GM18873 (cell line): ENCODE measurements around the gene PANX3.

Source experiments
- ATAC-seq: cut with Tn5 transposase; IDR thresholded peaks from one replicate; pipeline ENCODE4 v1.9.1; 2021; ENCODE audit warnings: mild to moderate bottlenecking, moderate library complexity, moderate number of reproducible peaks; ENCODE audit not compliant: unreplicated experiment, low FRiP score

PANX3 gene

DNA sequence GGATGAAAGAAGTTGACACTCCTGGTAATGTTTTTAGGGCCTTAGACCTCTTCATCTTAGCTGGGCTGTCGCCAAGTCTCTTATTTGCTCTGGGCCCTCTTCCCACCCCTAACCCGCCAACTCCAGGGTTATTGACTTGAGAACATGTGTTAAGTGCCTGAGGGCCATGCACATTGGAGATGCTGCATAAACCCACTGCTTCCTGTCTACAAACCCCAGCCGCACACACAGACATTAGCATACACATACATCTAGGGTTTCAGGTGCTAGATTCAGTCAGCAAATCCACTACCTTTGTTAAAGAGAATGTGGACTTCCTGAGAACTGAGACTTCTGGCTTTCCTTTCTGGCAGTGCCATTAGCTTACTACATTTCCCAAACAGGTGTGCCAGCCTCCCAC is 817 bp downstream of the PANX3 start:
- no peak for ATAC-seq

DNA sequence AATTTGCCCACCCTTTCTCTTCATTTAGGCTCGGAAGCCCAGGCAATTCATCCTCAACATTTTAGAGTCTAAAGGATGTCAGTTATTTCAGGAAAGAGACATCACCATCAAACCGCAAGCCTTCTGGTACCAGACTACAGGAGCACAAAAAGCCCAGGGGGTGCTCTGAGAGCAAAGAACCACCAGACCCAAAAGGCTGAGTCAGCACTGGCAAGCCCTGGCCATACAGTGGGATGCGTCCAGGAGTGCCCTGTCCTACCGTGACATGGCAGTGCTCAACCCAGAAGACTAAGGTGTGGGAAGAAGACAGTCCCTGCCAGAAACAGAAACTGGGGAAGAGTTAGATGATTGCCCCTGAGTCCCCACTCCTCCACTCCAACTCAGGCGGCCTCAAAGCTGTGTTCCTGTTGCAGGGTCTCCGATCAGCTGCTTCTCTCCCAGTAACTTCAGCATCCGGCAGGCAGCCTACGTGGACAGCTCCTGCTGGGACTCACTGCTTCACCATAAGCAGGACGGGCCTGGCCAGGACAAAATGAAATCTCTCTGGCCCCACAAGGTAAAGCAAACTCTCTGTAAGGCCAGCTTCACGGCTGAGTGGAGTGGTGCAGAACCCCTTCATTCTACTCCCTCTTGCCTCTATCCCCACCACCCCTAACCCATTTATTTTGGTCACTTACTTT is 1.5 kb downstream of the PANX3 start:
- ATAC-seq, result no peak

DNA sequence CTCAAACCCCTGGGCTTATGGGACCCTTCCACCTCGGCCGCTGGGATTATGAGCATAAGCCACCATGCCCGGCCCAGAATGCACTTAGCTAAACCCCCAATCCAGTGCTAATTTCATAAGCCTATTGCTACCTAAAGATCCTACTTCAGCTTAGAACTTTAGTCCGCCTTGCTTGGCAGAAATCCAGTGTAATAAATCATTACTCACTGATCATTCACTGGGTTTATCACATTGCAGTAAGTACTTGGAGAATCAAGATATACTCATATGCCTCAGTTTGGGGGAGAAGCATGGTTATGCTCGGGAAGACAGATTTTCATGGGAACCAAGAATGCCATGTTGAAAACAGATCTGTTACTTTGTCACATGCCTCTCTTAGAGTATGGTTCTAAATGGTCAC is 7.6 kb downstream of the PANX3 start:
- no peak for ATAC-seq

DNA sequence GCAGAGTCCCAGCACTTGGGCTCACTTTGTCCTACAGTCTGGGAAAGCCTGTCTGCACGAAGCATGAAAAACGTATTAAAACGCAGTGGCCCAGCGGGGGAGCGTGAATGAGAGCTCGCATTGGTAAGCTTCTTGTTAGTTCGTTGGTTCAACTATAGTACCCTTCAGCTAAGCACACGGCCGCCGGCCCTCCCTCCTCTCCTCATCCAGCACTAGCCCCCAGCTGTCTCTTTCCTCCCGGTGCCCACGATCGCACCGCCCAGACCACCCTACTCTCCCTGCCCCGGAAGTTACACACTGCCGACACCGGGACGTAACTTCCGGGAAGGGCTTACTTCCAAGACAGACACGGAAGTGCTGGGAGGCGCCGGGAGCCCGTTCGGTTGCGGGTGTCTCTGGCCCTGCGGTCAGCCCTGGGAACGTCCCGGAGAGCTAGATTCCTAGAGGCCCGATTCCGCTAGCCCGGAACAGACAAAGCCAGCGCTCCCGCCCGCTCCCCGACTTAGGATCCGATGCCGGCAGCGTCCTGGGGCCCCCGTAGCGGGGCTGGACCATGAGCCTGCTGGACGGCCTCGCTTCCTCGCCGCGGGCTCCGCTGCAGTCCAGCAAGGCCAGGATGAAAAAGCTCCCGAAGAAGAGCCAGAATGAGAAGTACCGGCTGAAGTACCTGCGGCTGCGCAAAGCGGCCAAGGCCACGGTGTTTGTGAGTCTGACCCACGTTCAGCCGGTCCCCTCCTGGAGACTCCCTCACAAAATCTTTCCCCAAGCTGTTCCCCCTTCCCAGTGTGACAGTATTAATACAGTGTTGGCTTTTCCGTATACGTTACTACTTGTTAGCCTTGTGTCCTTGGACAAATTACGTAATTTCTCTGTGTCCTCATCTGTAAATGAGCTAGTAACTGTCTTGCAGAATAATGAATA is 11.6 kb downstream of the PANX3 start, which contains the start of gene TBRG1:
Gene TBRG1, plus strand, starts transcription at position 334 of the 921 bp plus-strand sequence. Its CDS starts 220 bp downstream, at position 554.
- peak; percentile 95 for ATAC-seq

DNA sequence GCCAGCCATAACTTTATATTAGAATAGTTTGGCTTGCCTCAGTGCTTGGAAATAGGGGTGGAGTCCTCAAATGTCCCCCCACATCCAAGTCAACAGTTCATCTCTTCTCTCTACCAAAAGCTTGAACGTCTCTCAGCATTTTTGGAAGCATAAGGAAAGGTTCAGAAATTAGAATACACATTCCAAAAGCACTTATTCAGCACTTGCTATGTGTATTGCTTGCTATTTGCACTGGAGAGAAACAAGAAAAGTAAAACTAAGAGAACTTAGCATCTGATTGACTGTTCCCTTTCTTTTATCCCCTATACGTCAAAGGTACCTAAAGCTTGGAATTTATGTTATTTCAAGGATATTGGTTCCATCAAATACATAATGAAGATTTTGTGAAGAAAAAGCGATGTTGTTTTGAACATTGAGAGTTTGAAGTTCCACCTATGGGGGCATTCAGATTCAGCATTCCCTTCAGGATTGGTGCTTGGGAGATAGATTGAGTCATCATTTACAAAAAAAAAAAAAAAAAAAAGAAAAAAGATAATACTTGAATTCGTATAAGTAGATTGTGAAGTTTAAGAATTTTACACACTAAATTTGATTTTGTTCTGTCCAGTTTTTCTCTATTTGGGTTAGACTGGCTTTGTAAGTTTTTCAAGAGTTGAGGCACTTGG is 12.8 kb downstream of the PANX3 start:
- ATAC-seq, result no peak

DNA sequence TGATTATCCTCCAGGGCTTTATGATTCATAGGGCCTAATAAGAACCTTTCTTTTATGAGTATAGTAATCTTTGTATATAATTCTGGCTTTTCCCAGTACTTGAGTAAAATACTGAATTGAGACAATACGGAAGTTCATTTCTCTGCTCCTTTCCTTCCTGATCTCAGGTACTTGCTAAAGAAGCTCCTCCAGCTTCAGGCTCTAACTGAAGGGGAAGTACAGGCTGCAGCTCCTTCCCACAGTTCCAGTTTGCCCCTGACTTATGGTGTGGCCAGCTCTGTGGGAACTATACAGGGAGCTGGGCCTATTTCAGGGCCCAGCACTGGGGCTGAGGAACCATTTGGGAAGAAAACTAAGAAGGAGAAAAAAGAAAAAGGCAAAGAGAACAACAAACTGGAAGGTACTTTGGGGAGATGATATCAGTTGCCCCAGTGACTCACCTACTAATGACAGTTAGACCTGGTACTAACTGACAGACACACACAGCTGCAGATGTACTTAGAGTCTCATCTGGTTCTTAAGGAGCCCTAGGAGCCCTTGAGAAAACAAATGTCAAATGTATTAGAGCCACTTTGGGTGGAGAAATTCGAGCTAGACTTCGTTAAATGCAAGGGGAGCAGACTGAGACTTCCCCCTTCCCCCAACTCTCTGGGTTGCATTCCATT is 14.4 kb downstream of the PANX3 start:
- no peak for ATAC-seq

DNA sequence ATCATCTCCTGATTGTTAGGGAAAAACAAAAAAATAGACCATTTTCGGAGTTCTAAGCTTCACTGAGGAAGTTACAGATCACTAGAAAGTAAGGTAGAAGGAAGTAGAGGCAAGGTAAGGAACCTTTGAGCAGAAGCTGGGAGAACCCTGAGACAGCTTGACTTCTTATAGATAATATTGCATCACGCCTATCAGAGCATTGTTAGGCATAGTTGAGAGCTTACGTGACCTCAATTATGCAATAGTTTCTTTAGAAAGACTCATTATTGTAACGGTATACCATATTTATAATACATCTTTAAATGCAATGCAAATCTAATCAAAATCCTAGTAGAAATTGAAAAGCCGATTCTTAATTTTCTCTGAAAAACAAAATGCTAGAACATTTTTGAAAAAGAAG is 16.3 kb downstream of the PANX3 start:
- ATAC-seq, result no peak

DNA sequence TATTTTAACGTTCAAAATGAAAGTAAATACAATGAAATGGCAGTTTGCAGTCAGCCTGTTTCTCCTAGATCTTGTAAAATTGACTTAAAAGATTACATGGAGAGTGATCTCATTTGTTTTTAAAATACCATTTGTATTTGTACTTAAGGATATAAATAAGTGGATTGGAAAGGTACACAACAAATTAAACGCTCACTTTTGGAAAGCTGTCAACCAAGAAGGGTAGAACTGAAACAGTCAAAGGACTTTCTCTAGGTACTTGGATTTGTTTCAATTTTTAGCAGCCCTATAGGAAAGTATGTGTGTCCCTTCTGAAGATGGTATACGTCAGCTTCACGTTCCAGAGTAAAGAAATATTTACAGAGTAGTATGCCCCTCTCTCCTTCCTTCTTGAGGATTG is 18.7 kb downstream of the PANX3 start:
- ATAC-seq, result no peak

DNA sequence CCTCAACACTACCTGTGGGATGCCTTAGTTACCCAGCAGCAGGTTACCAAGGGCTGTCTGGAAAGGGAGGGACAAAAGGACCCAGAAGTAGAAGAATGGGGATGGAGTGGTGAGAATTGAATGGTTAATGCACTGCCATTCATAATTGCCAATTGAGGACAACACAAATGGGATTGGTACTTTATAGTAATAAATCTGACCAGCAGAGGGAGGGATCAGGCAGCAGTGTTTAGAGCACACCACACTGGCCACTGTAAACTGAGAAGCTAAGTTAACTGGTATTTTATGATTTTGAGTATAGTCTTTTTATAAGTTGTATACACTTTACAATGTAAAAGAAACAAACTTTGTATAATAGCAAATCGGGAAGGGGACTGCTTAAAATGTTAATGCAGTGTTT is 22.1 kb downstream of the PANX3 start:
- no peak for ATAC-seq

DNA sequence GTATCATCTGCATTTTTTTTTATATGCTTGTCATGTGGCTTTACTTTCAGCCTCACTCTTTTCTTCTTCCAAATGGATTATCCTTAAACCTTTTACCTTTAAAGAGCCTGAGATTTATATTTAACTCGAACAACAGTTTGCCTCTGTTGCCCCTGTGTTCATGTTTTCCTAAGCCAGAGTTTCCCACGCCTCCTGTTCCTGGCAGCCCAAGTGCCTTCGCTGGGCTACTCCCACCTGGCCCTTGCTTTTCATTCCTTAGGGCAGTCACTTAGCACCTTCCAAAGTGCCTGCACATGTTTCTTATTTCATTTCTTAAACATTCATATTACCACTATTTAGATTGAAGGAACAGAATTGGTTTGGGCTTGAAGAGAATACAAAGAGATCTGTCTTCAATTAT is 24.7 kb downstream of the PANX3 start:
- no peak for ATAC-seq

DNA sequence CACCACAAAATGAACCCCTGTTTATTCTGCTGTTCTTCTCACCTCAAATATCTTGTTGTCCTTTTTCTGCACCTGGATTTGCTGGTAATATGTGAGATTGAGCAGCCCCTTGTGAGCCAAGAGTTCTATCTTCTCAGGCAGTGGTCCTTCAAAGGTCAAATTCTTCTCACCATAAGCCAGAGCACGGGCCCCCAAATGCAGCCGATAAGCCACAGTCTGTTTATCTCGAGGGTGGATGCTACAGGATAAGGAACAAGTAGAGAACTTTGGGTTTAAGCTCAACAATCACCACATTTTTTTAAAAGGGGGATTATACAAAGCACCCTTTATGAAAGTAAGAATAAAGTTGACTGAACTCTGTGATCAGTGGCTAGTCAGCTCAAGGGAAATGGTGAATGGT is 27.3 kb downstream of the PANX3 start:
- no peak for ATAC-seq

DNA sequence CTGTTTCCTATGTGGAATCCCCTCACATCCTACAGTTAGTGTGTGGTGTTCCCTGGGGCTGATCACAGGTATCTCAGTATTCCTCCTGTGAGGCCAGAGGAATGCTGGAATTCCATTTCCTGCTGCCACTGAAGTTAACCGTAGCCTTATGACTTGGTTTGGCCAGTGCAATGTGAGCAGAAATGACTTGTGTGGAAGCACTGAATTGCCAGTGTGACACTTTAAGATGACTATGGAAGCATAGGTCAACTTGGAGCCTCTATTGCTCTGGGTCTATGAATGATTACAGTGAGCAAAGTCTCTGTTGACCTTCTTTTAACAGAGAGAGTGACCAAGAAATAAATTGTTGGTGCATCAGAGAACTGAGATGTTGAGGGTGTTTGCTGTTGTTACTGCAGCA is 28.0 kb downstream of the PANX3 start:
- ATAC-seq, result no peak

DNA sequence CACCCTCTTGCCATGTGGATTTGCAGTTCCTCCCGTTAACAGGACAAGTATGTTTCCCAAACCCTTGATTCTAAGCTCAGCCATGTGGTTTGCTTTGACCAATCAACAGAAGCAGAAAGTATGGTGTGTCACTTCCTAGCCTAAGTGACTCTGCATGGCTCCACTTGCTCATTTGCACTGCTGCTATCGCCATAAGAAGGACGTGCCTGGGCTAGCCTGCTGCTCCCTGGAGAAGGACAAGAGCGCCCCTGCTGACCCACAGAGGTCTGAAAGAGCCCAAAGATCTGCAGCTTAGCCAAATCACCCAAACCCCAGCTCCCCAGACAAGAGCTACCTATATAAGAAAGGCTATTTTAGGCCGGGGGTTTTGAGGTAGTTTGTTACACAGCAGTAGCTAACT is 29.4 kb downstream of the PANX3 start:
- ATAC-seq, result no peak

DNA sequence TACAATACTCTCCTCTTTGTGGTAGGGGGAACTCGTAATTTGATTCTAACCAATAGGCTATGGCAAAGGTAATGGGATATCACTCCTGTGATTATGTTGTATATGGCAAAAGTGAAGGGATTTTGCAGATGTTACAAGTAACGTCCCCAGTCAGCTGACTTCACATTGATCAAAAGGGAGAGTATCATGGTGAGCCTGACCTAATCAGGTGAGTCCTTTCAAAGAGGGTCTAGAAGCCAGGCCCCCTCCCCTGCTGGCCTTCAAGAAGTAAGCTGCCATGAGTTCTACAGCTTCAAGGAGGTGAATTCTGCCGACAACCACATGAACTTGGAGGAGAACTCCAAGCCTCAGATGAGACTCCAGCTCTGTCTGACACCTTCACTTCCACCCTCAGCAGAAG is 31.4 kb downstream of the PANX3 start:
- ATAC-seq, result no peak

DNA sequence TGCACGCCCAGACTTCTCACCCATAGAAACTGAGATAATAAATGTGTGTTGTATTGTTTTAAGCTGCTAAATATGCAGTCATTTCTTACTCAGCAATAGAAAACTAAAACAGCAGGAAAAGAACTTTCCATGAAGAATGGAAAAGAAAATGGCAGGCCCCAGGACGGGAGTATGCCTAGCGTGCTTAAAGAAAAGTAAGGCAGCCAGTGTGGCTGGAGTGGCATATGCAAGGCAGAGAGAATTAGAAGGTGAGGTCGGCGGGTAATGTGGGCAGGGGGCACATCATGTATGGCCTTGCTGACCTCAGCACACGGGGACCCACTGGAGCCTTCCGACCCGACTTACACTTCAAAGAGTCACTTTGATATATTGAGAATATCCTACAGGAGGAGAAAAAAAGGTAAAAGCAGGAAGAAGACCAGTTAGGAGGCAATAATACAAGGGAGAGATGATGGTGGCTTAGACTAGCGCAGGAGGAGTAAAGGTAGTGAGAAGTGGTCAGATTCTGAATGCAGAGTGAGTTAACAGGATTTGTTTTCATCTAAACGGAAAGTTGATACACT is 31.9 kb downstream of the PANX3 start:
- no peak for ATAC-seq

DNA sequence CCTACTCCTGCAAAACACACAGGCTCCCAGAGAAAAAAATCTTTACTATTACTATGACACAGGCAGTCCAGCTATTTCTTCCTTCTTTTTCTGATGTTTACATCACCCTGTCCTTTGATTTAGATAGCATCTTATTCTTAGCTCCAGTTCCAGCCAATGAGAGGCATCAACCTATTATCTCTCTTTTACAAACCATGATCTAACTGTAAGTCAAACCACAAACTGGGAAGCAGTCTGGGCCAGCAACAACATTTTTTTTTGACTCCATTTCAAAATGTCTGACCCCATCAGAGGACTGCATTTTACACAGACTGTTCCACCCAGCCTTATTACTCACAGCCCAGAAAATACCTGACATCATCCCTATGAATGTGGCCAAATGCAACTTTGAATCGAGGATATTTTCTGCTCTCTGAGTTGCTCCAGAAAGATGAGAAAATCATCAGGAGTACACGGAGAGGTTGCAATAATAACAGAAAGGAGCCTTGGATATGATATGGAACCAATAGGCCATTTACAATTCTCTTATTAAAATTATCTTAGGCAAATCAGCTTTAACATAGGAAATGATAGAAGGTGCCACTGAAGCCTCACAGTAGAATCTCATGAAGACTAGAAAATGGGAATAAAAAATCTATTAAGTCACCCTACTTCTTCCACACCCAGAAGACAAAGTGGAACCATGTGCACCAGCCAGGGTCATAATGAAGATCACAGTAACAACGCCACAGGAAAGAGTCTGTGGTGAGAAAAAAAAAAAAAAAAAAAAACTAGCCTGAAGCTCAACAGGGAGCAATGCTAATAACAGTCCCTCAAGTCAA is 32.6 kb downstream of the PANX3 start:
- no peak for ATAC-seq

DNA sequence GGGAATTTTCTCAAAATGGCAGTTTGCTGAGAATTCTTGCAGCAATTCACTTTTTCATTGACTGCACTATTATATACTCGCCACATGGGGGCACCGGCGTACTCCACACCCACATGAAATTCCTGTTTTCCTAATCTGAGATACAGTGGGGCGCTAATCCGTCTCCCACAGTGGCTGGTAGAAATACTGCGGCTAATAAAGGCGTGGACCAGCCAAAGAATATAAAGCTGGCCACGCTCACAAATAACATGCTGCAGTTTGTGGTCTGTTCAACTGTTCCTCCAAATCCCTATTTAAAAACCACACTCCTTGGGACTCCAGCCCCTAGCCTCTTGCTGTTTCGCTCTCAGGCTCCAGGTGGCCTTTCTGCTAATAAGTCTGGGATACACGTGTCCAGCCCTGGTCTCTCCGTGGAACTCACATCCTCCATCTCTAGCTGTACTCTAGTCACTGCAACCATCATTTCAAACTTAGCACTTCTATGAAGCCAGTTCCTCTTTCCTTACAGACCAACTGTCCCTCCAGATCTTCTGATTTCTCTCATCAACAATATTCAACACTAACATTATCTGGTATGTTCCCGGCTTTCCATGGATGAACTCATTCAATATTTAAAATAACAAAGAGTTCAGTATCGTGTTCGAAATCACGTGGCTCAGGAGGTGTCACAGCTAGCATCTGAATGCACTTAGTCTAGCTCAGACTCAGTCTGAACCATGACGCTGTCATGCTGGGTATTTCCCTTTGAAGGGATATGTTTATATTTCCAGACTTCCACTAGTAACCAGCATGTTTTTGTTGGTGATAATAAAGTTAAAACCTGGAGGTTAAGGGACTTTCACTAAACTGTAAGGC is 33.4 kb downstream of the PANX3 start:
- ATAC-seq, result no peak

DNA sequence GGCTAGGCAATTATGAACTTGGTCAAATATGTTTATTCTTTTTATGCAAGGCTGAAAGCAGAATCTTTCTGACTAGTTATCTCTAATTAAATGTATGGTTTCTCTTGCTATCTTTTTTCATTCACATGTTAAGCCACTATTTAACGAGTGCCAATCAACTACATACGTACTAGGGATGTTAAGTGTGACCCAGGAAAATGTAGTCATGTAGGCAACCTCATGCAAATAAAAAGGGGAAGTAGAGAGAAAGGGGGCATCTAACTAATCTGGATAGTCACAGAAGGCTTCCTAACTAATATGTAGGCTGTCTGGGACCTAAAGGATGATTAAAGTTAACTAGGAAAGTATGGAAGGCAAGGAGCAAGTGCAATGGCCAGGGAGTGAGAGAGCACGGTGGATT is 34.9 kb downstream of the PANX3 start:
- no peak for ATAC-seq

DNA sequence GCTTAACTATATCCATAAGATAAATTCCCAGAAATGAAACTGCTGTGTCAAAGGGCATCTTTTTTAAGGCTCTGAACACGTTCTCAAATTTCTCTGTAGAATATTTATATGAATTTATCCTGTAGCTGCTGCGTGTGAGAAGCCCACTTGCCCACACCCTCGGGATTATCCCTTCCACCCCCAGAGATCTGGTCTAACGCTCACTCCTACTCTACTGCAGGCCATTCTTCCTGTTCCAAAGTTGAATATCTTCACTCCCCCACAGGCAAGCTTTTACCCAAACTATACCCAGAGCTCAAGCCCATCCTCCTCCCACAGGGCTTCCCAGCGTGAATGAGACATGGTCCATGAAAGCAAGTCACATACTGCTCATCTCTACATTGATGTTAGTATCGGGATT is 37.4 kb downstream of the PANX3 start:
- no peak for ATAC-seq
